EL (cell line): ENCODE measurements around the gene RET.

Experiments
- DNase-seq: peaks from one replicate; pipeline ENCODE4 v3.0.0-alpha.2; 2016

The RET gene

GRCh38 chr10:43177595-43177994 is 100.7 kb downstream of the RET start:
- no peak for DNase-seq
